ENCODE results near the gene SERPINB13. TPM values are rescaled to one million over a fixed set of nuclear protein-coding genes. Genes with fewer than 3 reads are reported as not detected.

The SERPINB13 gene
- polyA plus RNA-seq, 2 of the 4 experiments (the other 2 are of a cell fraction): not detected

- 35% methylated on average over 3 of the region's 3 CpGs for WGBS (ENCODE audit: missing lambda C conversion rate)
- no peak for DNase-seq (ENCODE audit: low read depth in 1 of 2, low spot score in 1 of 2)
- CTCF ChIA-PET: no interaction called here
Observed at GRCh38 chr18:63590966-63591695, 4.0 kb downstream of the SERPINB13 start.

GRCh38 chr18:63591725-63592124, 4.6 kb downstream of the SERPINB13 start:
- FAIRE-seq: no peak
- WGBS (ENCODE audit: missing lambda C conversion rate): 36% methylated on average over 3 of the region's 3 CpGs
- Histone ChIP-seq H3K4me3 (no peak overlapping the region), H3K4me1 (no peaks in the 10 kb centered on the region), H3K27ac (no peak overlapping the region), H3K9me3 (no peaks in the 10 kb centered on the region), H3K4me2 (no peak overlapping the region)
- no peak for ATAC-seq
- TF ChIP-seq, protein P1, sequence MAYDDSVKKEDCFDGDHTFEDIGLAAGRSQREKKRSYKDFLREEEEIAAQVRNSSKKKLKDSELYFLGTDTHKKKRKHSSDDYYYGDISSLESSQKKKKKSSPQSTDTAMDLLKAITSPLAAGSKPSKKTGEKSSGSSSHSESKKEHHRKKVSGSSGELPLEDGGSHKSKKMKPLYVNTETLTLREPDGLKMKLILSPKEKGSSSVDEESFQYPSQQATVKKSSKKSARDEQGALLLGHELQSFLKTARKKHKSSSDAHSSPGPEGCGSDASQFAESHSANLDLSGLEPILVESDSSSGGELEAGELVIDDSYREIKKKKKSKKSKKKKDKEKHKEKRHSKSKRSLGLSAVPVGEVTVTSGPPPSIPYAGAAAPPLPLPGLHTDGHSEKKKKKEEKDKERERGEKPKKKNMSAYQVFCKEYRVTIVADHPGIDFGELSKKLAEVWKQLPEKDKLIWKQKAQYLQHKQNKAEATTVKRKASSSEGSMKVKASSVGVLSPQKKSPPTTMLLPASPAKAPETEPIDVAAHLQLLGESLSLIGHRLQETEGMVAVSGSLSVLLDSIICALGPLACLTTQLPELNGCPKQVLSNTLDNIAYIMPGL (CRISPR knock-in tag; IDR thresholded peaks at IDR 0.05; ENCODE audit: borderline replicate concordance): no peak
- DNase-seq (ENCODE audit: low read depth in 1 of 2, low spot score in 1 of 2): no peak
- CTCF ChIA-PET: no interaction called here
- POLR2A ChIA-PET: interaction anchor here (0.5 kb wide), 1 partner anchor 9 kb away, joined by 6 read pairs; no protein-coding TSS in a partner anchor

More at GRCh38 chr18:63590966-63591695, 4.0 kb downstream of the SERPINB13 start:
- Histone ChIP-seq H3K4me2 (no peak overlapping the region), H3K27ac (no peak overlapping the region), H3K4me1 (no peaks in the 10 kb centered on the region), H3K9me3 (no peaks in the 10 kb centered on the region), H3K4me3 (no peak overlapping the region)
- no peak for ATAC-seq
- POLR2A ChIA-PET: interaction anchor here (0.5 kb wide), 1 partner anchor 8 kb away, joined by 6 read pairs; no protein-coding TSS in a partner anchor
- no peak for FAIRE-seq
- TF ChIP-seq MAFK (IDR thresholded peaks at IDR 0.05; ENCODE audit: partially characterized antibody): no peak
- no peak for TF ChIP-seq EP300 (IDR thresholded peaks at IDR 0.05)
- no peak for TF ChIP-seq FOSB (CRISPR knock-in tag; IDR thresholded peaks at IDR 0.05)

DNA sequence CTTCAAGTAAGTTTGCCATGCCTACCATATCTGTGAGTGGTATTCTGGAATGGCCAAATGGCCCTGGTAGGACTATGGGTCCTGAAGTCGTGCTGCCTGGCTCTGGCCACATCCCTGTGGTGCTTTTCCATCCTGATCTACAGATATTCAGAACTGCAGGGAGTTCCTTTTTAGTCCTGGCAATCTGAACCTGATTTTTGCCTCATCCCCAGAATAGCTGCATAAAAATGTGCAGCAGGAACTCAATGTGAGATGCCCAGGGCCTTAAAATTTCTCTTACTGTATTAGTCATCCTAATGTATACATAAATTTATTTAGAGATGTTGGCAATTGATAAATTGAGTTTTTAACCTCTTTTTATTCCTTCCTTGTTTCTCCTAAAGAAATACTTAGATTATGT, 5.3 kb downstream of the SERPINB13 start:
- ATAC-seq: no peak
- WGBS (ENCODE audit: missing lambda C conversion rate): 0% methylated on average over 1 of the region's 1 CpG
- Histone ChIP-seq H3K27ac (no peak overlapping the region), H3K9me3 (no peaks in the 10 kb centered on the region), H3K4me3 (no peak overlapping the region), H3K4me2 (no peak overlapping the region), H3K4me1 (no peaks in the 10 kb centered on the region)
- ChIA-PET POLR2A (no interaction called here), CTCF (no interaction called here)
- FAIRE-seq: no peak
- DNase-seq (ENCODE audit: low read depth in 1 of 2, low spot score in 1 of 2): no peak
- TF ChIP-seq RCOR1 (IDR thresholded peaks at IDR 0.05; ENCODE audit: low read depth, low read length) (no peak), HOXB5 (CRISPR knock-in tag; IDR thresholded peaks at IDR 0.05) (no peak), MYC (IDR thresholded peaks at IDR 0.05; ENCODE audit: borderline replicate concordance, low read length) (no peak), NR3C1 (IDR thresholded peaks at IDR 0.05) (no peak), KDM1A (IDR thresholded peaks at IDR 0.05; ENCODE audit: low read depth) (no peak), BHLHE40 (IDR thresholded peaks at IDR 0.05; ENCODE audit: low read depth, low read length) (no peak), ZC3H11A (IDR thresholded peaks at IDR 0.05) (no peak)
- TF ChIP-seq, protein P2, sequence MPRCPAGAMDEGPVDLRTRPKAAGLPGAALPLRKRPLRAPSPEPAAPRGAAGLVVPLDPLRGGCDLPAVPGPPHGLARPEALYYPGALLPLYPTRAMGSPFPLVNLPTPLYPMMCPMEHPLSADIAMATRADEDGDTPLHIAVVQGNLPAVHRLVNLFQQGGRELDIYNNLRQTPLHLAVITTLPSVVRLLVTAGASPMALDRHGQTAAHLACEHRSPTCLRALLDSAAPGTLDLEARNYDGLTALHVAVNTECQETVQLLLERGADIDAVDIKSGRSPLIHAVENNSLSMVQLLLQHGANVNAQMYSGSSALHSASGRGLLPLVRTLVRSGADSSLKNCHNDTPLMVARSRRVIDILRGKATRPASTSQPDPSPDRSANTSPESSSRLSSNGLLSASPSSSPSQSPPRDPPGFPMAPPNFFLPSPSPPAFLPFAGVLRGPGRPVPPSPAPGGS (IDR thresholded peaks at IDR 0.05): no peak

DNA sequence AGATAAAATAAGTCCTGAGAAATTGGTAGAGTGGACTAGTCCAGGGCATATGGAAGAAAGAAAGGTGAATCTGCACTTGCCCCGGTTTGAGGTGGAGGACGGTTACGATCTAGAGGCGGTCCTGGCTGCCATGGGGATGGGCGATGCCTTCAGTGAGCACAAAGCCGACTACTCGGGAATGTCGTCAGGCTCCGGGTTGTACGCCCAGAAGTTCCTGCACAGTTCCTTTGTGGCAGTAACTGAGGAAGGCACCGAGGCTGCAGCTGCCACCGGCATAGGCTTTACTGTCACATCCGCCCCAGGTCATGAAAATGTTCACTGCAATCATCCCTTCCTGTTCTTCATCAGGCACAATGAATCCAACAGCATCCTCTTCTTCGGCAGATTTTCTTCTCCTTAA, 9.8 kb downstream of the SERPINB13 start:
- no peak overlapping the region for H3K27ac ChIP-seq
- FAIRE-seq: no peak
- TF ChIP-seq, protein P1 (CRISPR knock-in tag; IDR thresholded peaks at IDR 0.05; ENCODE audit: borderline replicate concordance): no peak
- no peak for TF ChIP-seq KDM1A (IDR thresholded peaks at IDR 0.05; ENCODE audit: low read depth)
- TF ChIP-seq, protein P3, sequence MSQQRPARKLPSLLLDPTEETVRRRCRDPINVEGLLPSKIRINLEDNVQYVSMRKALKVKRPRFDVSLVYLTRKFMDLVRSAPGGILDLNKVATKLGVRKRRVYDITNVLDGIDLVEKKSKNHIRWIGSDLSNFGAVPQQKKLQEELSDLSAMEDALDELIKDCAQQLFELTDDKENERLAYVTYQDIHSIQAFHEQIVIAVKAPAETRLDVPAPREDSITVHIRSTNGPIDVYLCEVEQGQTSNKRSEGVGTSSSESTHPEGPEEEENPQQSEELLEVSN (IDR thresholded peaks at IDR 0.05; ENCODE audit: borderline replicate concordance, low read depth): no peak
- TF ChIP-seq FOSB (CRISPR knock-in tag; IDR thresholded peaks at IDR 0.05): no peak
- TF ChIP-seq RARB (CRISPR knock-in tag; IDR thresholded peaks at IDR 0.05): no peak
- no peak for TF ChIP-seq NFE2L2 (conservative IDR thresholded peaks at IDR 0.05; ENCODE audit: low read length)
- no peak for TF ChIP-seq EHMT2 (IDR thresholded peaks at IDR 0.05; ENCODE audit: low read depth)
- TF ChIP-seq MAZ (IDR thresholded peaks at IDR 0.05; ENCODE audit: borderline replicate concordance, low read depth, low read length): no peak
- no peak for ATAC-seq
- no peak overlapping the region for H3K4me2 ChIP-seq
- H3K9me3 ChIP-seq: no peaks in the 10 kb centered on the region
- no peaks in the 10 kb centered on the region for H3K4me1 ChIP-seq
- ChIA-PET POLR2A (no interaction called here), CTCF (no interaction called here)
- no peak overlapping the region for H3K4me3 ChIP-seq
- WGBS (ENCODE audit: missing lambda C conversion rate): 42% methylated on average over 11 of the region's 14 CpGs
- no peak for DNase-seq (ENCODE audit: low read depth in 1 of 2, low spot score in 1 of 2)
